Body of pancreas (tissue), 4 donors: ENCODE measurements around the gene CCSER1. TPM values are rescaled to one million over a fixed set of nuclear protein-coding genes. Genes with fewer than 3 reads are reported as not detected.

Experiments used
- ATAC-seq: fragments of 150-250 bp; one replicate; pipeline ENCODE4 v1.9.1; 2016
- DNase-seq, 4 donors: peaks; one replicate each; pipeline ENCODE4 v3.0.0-alpha.2; 2019
- H3K27ac ChIP-seq, 4 donors: fragments of 200-600 bp; sonication (generic); 1 replicate in 3 of 4; 2 replicates in 1 of 4; pipeline versions ENCODE4 v1.5.1 to v1.6.1; 2016 to 2019; ENCODE audit warnings: mild to moderate bottlenecking in 1 of 4, mixed read lengths in 1 of 4, moderate library complexity in 1 of 4
- H3K27me3 ChIP-seq, 2 donors: fragments of 200-600 bp; sonication (generic); one replicate each; pipeline ENCODE4 v1.6.0; 2016; ENCODE audit warnings: mild to moderate bottlenecking in 1 of 2
- H3K36me3 ChIP-seq, 2 donors: fragments of 200-600 bp; sonication (generic); replicated peaks in 1 of 2; 2 replicates each; pipeline ENCODE4 v1.5.1; 2016; ENCODE audit warnings: low read depth in 2 of 2; ENCODE audit not compliant: insufficient read depth in 1 of 2
- H3K4me1 ChIP-seq: fragments of 200-600 bp; sonication (generic); one replicate; pipeline ENCODE4 v1.6.0; 2016
- H3K4me3 ChIP-seq, 2 donors: fragments of 200-600 bp; sonication (generic); 1 replicate in 1 of 2; 2 replicates in 1 of 2; pipeline ENCODE4 v1.5.1; 2016 to 2019
- H3K9me3 ChIP-seq, 3 donors: fragments of 200-600 bp; sonication (generic); 1 replicate in 2 of 3; 2 replicates in 1 of 3; pipeline ENCODE4 v1.5.1; 2016
- CTCF ChIP-seq, 7 experiments: fragments of 450-650 bp in 4 of 7; fragments of 200-600 bp in 3 of 7; sonication (generic) in 3 of 7; IDR thresholded peaks; one replicate each; pipeline ENCODE4 v1.5.1; 2016 to 2019; ENCODE audit warnings: antibody characterized with exemption in 7 of 7
- POLR2A ChIP-seq, 3 donors: fragments of 450-650 bp; IDR thresholded peaks; one replicate each; pipeline ENCODE4 v1.6.1; 2016; ENCODE audit warnings: antibody characterized with exemption in 3 of 3, mild to moderate bottlenecking in 2 of 3
- WGBS, 2 donors: methylation state at CpG; one replicate each; pipeline ENCODE4 v1.1.5; 2017; 5-methylcytosine and 5-hydroxymethylcytosine counted together
- intact Hi-C: fragments of 100-400 bp; cut with DNase I; formaldehyde crosslinking; loops from one replicate; pipeline ENCODE4 v1.15.1; 2023
- total RNA-seq, 2 donors: library from RNA; depleted of rRNA; stranded (reverse); fragments of >200 nt; gene quantifications; one replicate each; pipeline ENCODE4 v1.1.0, GENCODE V29; 2016

Gene CCSER1
- total RNA-seq, 2 donors from 2014 or later, result 13.2 to 14.5 TPM

DNA sequence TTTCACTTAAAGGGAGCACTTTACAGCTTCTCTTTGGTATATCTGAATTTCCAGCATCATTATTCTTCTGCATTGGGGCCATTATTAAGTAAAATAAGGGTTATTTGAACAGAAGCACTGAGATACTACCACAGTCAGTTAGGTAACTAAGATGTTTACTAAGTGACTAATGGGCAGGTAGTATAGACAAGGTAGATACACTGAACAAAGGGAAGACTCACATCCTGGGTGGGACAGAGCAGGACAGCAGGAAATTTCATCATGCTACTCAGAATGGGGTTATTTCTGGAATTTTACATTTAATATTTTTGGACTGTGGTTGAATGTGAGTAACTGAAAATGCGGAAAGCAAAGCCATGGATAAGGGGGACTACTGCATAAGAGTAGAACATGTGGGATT is 316.0 kb downstream of the CCSER1 start:
- ATAC-seq (no peak), DNase-seq (no peak)
- Histone ChIP-seq H3K27me3 (no peaks in the 10 kb centered on the region), H3K9me3 (peaks cover 0 to 4% (median 0%) of the 10 kb centered on the region in 3 donors), H3K27ac (no peak overlapping the region), H3K36me3 (no peaks in the 10 kb centered on the region), H3K4me3 (no peak overlapping the region), H3K4me1 (peaks cover 6% of the 10 kb centered on the region)
- intact Hi-C loops, result no loop called here
- TF ChIP-seq CTCF (IDR thresholded peaks at IDR 0.05), result no peak
- WGBS, 2 donors, result 92 to 93% methylated on average over 1 of the region's 1 CpG

DNA sequence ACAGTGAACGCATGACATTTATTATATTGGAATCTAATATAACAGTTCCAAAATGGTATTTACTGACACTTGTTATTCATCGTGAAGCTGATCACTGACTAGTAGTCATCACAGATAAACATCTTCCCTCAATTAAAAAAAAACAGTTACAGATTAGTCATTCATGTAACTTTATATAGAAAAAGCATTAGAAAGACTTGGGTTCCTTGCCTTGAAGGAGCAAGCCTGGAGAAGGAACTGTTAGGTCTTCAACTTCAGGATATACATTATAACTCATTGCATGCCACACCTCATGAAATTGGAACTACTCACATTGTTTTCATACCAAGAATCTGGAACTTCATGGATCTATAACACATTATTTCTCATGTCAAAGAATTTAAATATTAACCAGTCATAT is 317.7 kb downstream of the CCSER1 start:
- Histone ChIP-seq H3K9me3 (peaks cover 0 to 4% (median 0%) of the 10 kb centered on the region in 3 donors), H3K4me3 (no peak overlapping the region), H3K4me1 (peaks cover 6% of the 10 kb centered on the region), H3K27ac (no peak overlapping the region), H3K27me3 (no peaks in the 10 kb centered on the region), H3K36me3 (no peaks in the 10 kb centered on the region)
- ATAC-seq, result no peak
- no peak for DNase-seq
- intact Hi-C loops, result no loop called here
- WGBS, 2 donors, result 88 to 90% methylated on average over 2 of the region's 2 CpGs
- TF ChIP-seq CTCF (IDR thresholded peaks at IDR 0.05) (no peak), POLR2A (IDR thresholded peaks at IDR 0.05) (no peak)

DNA sequence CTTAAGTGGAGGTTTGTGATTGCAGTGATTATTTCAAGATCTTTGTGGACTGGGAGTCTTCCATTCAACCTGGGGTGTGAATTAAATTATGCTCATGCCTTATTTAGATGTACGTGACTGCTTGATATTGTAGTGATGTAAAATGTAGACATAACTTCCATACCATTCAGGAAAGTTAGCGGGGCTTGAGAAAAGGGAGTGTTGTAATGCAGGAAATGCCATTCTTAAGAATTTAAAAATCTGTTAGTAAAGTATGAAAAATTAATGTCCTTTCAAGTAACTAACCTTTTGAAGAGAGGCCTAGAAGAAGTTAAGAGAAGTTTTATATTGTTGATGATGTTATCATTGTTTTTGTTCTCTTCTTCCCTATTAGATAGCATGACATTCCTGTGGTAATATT is 318.2 kb downstream of the CCSER1 start:
- H3K9me3 ChIP-seq, result peaks cover 0 to 4% (median 0%) of the 10 kb centered on the region in 3 donors
- TF ChIP-seq CTCF (IDR thresholded peaks at IDR 0.05) (no peak), POLR2A (IDR thresholded peaks at IDR 0.05) (no peak)
- H3K4me3 ChIP-seq, result no peak overlapping the region
- no peaks in the 10 kb centered on the region for H3K36me3 ChIP-seq
- H3K27me3 ChIP-seq, result no peaks in the 10 kb centered on the region
- no peak for ATAC-seq
- intact Hi-C loops, result no loop called here
- no peak for DNase-seq
- peaks cover 6% of the 10 kb centered on the region for H3K4me1 ChIP-seq
- no peak overlapping the region for H3K27ac ChIP-seq
- WGBS, 2 donors, result 79 to 96% methylated on average over 2 of the region's 2 CpGs

- DNase-seq (no peak), ATAC-seq (no peak)
- H3K36me3 ChIP-seq, result no peaks in the 10 kb centered on the region
- intact Hi-C loops, result no loop called here
- H3K4me1 ChIP-seq, result no peaks in the 10 kb centered on the region
- H3K9me3 ChIP-seq, result peaks cover 0 to 4% (median 0%) of the 10 kb centered on the region in 3 donors
- no peak overlapping the region for H3K4me3 ChIP-seq
- H3K27ac ChIP-seq, result no peak overlapping the region
- no peak for TF ChIP-seq CTCF (IDR thresholded peaks at IDR 0.05)
- no peak for TF ChIP-seq POLR2A (IDR thresholded peaks at IDR 0.05)
- WGBS, 2 donors, result 83 to 100% methylated on average over 1 to 2 of the region's 2 CpGs
- H3K27me3 ChIP-seq, result no peaks in the 10 kb centered on the region
Measured at GRCh38 chr4:90449626-90450025, 322.4 kb downstream of the CCSER1 start.

DNA sequence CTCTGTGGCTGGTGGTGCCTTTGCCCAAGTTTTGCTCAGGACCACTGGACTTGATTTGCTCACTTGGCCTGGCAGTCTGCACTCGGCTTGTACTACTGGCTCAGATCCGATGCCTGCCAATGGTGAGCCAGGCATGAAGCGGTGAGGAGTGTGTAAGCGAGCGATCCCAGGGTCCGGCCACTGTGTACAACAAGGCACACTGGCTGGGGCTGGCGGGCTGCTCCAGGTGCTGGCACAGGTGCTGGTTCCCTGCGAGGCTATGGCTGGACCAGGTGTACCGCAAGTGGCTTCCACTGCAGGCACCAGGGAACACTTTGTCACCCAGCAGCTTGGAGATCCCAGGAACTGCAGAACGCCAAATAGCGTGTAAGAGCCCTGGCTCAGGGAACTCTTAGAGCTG is 329.7 kb downstream of the CCSER1 start:
- no peaks in the 10 kb centered on the region for H3K36me3 ChIP-seq
- no peaks in the 10 kb centered on the region for H3K4me1 ChIP-seq
- H3K9me3 ChIP-seq, result peaks cover 0 to 12% (median 0%) of the 10 kb centered on the region in 3 donors
- 86 to 98% methylated on average over 5 to 11 of the region's 11 CpGs for WGBS, 2 donors
- no peak overlapping the region for H3K4me3 ChIP-seq
- no peak for ATAC-seq
- TF ChIP-seq POLR2A (IDR thresholded peaks at IDR 0.05) (no peak), CTCF (IDR thresholded peaks at IDR 0.05) (no peak)
- no peaks in the 10 kb centered on the region for H3K27me3 ChIP-seq
- intact Hi-C loops, result no loop called here
- DNase-seq, result no peak
- no peak overlapping the region for H3K27ac ChIP-seq
